ENCODE data around the gene ABCD4. TPM values are rescaled to one million over a fixed set of nuclear protein-coding genes. Genes with fewer than 3 reads are reported as not detected.
"Not testable (repeated sequence)": the region's sequence is repeated elsewhere in the genome, so short reads cannot be mapped to it uniquely, and the experiment has no call there.

The ABCD4 gene
- total RNA-seq, 2 donors from 2014 or later, result 29.8 to 51.7 TPM

- Histone ChIP-seq H3K9me3 (no peaks in the 10 kb centered on the region), H3K4me3 (no peak overlapping the region), H3K27me3 (no peaks in the 10 kb centered on the region), H3K27ac (no peak overlapping the region), H3K36me3 (replicated peaks in 1 of 2; ENCODE audit: insufficient read depth in 1 of 2, low read depth in 2 of 2) (no peaks in the 10 kb centered on the region), H3K4me1 (peaks cover 23% of the 10 kb centered on the region)
- no peak for TF ChIP-seq POLR2A (IDR thresholded peaks at IDR 0.05)
- TF ChIP-seq, protein P1, sequence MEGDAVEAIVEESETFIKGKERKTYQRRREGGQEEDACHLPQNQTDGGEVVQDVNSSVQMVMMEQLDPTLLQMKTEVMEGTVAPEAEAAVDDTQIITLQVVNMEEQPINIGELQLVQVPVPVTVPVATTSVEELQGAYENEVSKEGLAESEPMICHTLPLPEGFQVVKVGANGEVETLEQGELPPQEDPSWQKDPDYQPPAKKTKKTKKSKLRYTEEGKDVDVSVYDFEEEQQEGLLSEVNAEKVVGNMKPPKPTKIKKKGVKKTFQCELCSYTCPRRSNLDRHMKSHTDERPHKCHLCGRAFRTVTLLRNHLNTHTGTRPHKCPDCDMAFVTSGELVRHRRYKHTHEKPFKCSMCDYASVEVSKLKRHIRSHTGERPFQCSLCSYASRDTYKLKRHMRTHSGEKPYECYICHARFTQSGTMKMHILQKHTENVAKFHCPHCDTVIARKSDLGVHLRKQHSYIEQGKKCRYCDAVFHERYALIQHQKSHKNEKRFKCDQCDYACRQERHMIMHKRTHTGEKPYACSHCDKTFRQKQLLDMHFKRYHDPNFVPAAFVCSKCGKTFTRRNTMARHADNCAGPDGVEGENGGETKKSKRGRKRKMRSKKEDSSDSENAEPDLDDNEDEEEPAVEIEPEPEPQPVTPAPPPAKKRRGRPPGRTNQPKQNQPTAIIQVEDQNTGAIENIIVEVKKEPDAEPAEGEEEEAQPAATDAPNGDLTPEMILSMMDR (IDR thresholded peaks at IDR 0.05), result no peak
- WGBS, 2 donors, result 77 to 81% methylated on average over 2 of the region's 2 CpGs
- intact Hi-C loops (cut with DNase I), result no loop called here
- ATAC-seq, result no peak
- DNase-seq, result no peak
Measured at GRCh38 chr14:74346341-74346740, 43.6 kb upstream of the ABCD4 start.

GRCh38 chr14:74333909-74334308 is 31.2 kb upstream of the ABCD4 start:
- Histone ChIP-seq H3K4me3 (no peak overlapping the region), H3K27ac (no peak overlapping the region), H3K4me1 (no peaks in the 10 kb centered on the region), H3K27me3 (no peaks in the 10 kb centered on the region), H3K36me3 (replicated peaks in 1 of 2; ENCODE audit: insufficient read depth in 1 of 2, low read depth in 2 of 2) (no peaks in the 10 kb centered on the region), H3K9me3 (no peaks in the 10 kb centered on the region)
- TF ChIP-seq POLR2A (IDR thresholded peaks at IDR 0.05), result no peak
- intact Hi-C loops (cut with DNase I), result no loop called here
- no peak for DNase-seq
- no peak for ATAC-seq
- WGBS, 2 donors, result 84 to 86% methylated on average over 4 of the region's 4 CpGs

- DNase-seq; H3K4me1 ChIP-seq; H3K9me3 ChIP-seq; H3K4me3 ChIP-seq; ATAC-seq; H3K27ac ChIP-seq; H3K27me3 ChIP-seq; H3K36me3 ChIP-seq (replicated peaks in 1 of 2; ENCODE audit: insufficient read depth in 1 of 2, low read depth in 2 of 2); intact Hi-C loops (cut with DNase I): not testable (repeated sequence)
- WGBS, 2 donors, result 87 to 88% methylated on average over 9 of the region's 9 CpGs
Measured at GRCh38 chr14:74329950-74330552, 27.3 kb upstream of the ABCD4 start.

DNA sequence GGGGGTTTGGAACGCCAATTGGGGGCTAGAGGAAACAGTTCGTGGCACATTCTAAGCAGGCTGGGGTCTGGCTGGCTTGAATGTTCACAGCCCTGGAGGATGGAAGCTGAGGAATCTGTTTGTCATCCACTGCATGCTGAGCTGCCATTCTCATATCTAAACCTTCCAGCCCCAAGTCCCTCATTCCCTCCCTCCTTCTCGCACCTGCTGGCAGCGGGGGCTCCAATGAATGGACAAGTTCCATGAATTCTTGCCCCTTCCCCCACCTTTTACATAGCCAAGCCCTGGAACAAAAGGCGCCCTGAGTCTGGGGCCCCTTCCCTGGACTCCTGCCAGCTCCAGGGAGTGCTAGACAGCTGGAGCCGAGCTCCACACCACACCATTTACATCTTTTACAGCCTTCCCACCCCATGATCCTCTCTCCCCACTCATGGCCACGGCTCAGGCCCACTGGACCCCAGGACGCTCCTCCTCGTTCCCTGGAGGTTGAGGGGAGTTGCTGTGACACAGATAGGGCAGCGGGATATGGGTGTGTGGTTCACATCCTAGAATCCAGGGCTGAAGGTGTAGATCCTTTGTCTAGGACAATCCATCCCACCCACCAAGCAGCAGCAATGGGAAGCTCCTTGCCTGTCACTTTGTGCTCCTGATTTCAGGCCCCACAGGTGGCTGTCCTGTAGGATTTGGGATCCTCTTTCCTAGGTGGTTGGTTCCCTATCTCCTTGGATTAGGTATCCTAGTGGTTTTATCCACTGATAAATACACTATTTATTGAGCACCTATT is 23.8 kb upstream of the ABCD4 start:
- no peak for ATAC-seq
- H3K27ac ChIP-seq, result no peak overlapping the region
- intact Hi-C loops (cut with DNase I), result no loop called here
- no peaks in the 10 kb centered on the region for H3K36me3 ChIP-seq (replicated peaks in 1 of 2; ENCODE audit: insufficient read depth in 1 of 2, low read depth in 2 of 2)
- H3K9me3 ChIP-seq, result no peaks in the 10 kb centered on the region
- 47 to 50% methylated on average over 10 of the region's 10 CpGs for WGBS, 2 donors
- DNase-seq, result no peak
- no peak overlapping the region for H3K4me3 ChIP-seq
- no peaks in the 10 kb centered on the region for H3K27me3 ChIP-seq
- TF ChIP-seq, protein P1 (IDR thresholded peaks at IDR 0.05), result no peak
- no peak for TF ChIP-seq POLR2A (IDR thresholded peaks at IDR 0.05)
- H3K4me1 ChIP-seq, result no peaks in the 10 kb centered on the region

- 52 to 62% methylated on average over 3 of the region's 3 CpGs for WGBS, 2 donors
- Histone ChIP-seq H3K36me3 (replicated peaks in 1 of 2; ENCODE audit: insufficient read depth in 1 of 2, low read depth in 2 of 2) (no peaks in the 10 kb centered on the region), H3K9me3 (no peaks in the 10 kb centered on the region), H3K27ac (no peak overlapping the region), H3K4me3 (no peak overlapping the region), H3K4me1 (no peaks in the 10 kb centered on the region), H3K27me3 (no peaks in the 10 kb centered on the region)
- TF ChIP-seq, protein P1 (IDR thresholded peaks at IDR 0.05), result no peak
- TF ChIP-seq POLR2A (IDR thresholded peaks at IDR 0.05), result no peak
- no peak for ATAC-seq
- DNase-seq, result no peak
- intact Hi-C loops (cut with DNase I), result no loop called here
Measured at GRCh38 chr14:74325446-74325845, 22.7 kb upstream of the ABCD4 start.

Data from body of pancreas (tissue), 4 donors.